ENCODE results near the gene ZG16. TPM values are rescaled to one million over a fixed set of nuclear protein-coding genes. Genes with fewer than 3 reads are reported as not detected.

ZG16 gene
- polyA plus RNA-seq, 1 donor from 2014 or later, result not detected

GRCh38 chr16:29765167-29766032, 12.7 kb upstream of the ZG16 start:
- Histone ChIP-seq H3K4me3 (ENCODE audit: low read length) (no peak overlapping the region), H3K9me2 (ENCODE audit: insufficient read depth, low read length) (no peaks in the 10 kb centered on the region), H3K36me3 (ENCODE audit: insufficient read depth, low read length) (no peaks in the 10 kb centered on the region), H2AFZ (ENCODE audit: low read depth, low read length) (no peak overlapping the region), H3F3A (ENCODE audit: insufficient read depth, low read length, poor library complexity, severe bottlenecking) (no peaks in the 10 kb centered on the region), H3K79me2 (replicated peaks; ENCODE audit: insufficient read depth, low read length) (no peaks in the 10 kb centered on the region), H4K20me1 (ENCODE audit: insufficient read depth) (no peaks in the 10 kb centered on the region), H3K4me2 (ENCODE audit: low read length) (no peak overlapping the region), H3K27ac (ENCODE audit: low read length) (no peak overlapping the region), H3K27me3 (ENCODE audit: insufficient read depth, low read depth, low read length) (no peaks in the 10 kb centered on the region), H3K9ac (ENCODE audit: low read length) (no peak overlapping the region), H3K9me3 (ENCODE audit: low read length) (no peaks in the 10 kb centered on the region)
- no peak for TF ChIP-seq RAD21 (conservative IDR thresholded peaks at IDR 0.05)
- TF ChIP-seq POLR2AphosphoS5 (IDR thresholded peaks at IDR 0.05), result no peak
- TF ChIP-seq TAF1 (IDR thresholded peaks at IDR 0.05; ENCODE audit: low read depth), result no peak
- no peak for TF ChIP-seq REST (IDR thresholded peaks at IDR 0.05; ENCODE audit: borderline replicate concordance)
- no peak for TF ChIP-seq CTCF (IDR thresholded peaks at IDR 0.05; ENCODE audit: poor library complexity, severe bottlenecking)
- TF ChIP-seq EP300 (conservative IDR thresholded peaks at IDR 0.05; ENCODE audit: poor library complexity, severe bottlenecking), result no peak
- no peak for TF ChIP-seq EZH2 (IDR thresholded peaks at IDR 0.05; ENCODE audit: borderline replicate concordance, insufficient read depth, low read length, poor library complexity, severe bottlenecking)
- no peak for TF ChIP-seq SMC3 (conservative IDR thresholded peaks at IDR 0.05; ENCODE audit: poor library complexity)
- no peak for TF ChIP-seq MXI1 (conservative IDR thresholded peaks at IDR 0.05; ENCODE audit: poor library complexity, severe bottlenecking)

- Histone ChIP-seq H3K9ac (ENCODE audit: low read length) (no peak overlapping the region), H3K27me3 (ENCODE audit: insufficient read depth, low read depth, low read length) (no peaks in the 10 kb centered on the region), H2AFZ (ENCODE audit: low read depth, low read length) (no peak overlapping the region), H3K9me3 (ENCODE audit: low read length) (no peaks in the 10 kb centered on the region), H3F3A (ENCODE audit: insufficient read depth, low read length, poor library complexity, severe bottlenecking) (no peaks in the 10 kb centered on the region), H3K9me2 (ENCODE audit: insufficient read depth, low read length) (no peaks in the 10 kb centered on the region), H3K27ac (ENCODE audit: low read length) (no peak overlapping the region), H3K4me3 (ENCODE audit: low read length) (no peak overlapping the region), H3K4me2 (ENCODE audit: low read length) (no peak overlapping the region), H4K20me1 (ENCODE audit: insufficient read depth) (no peaks in the 10 kb centered on the region), H3K79me2 (replicated peaks; ENCODE audit: insufficient read depth, low read length) (no peaks in the 10 kb centered on the region), H3K36me3 (ENCODE audit: insufficient read depth, low read length) (no peaks in the 10 kb centered on the region)
- TF ChIP-seq MXI1 (conservative IDR thresholded peaks at IDR 0.05; ENCODE audit: poor library complexity, severe bottlenecking) (no peak), CTCF (IDR thresholded peaks at IDR 0.05; ENCODE audit: poor library complexity, severe bottlenecking) (no peak), REST (IDR thresholded peaks at IDR 0.05; ENCODE audit: borderline replicate concordance) (no peak), TAF1 (IDR thresholded peaks at IDR 0.05; ENCODE audit: low read depth) (no peak)
These were observed 11.5 kb upstream of the ZG16 start for GRCh38 chr16:29766571-29766970.
